HCT116 (cell line): ENCODE measurements around the gene HNF4A.

Source experiments
- POLR2A ChIP-seq: IDR thresholded peaks from 2 replicates; pipeline ENCODE4 v1.7.0; 2011; ENCODE audit warnings: borderline replicate concordance; ENCODE audit not compliant: insufficient read depth, insufficient read length; ENCODE audit errors: extremely low read depth
- TCF7L2 ChIP-seq: IDR thresholded peaks from 2 replicates; pipeline ENCODE4 v1.7.0; 2011; ENCODE audit warnings: borderline replicate concordance, inconsistent platforms; ENCODE audit not compliant: insufficient read depth, insufficient read length; ENCODE audit errors: extremely low read depth
- ZNF274 ChIP-seq: fragments of 200-500 bp; sonication (Bioruptor generic); IDR thresholded peaks from 2 replicates; pipeline ENCODE4 v1.6.1; 2014; ENCODE audit warnings: mild to moderate bottlenecking, low read depth, low read length, inconsistent platforms
- TF ChIP-seq, protein P1 (sequence below), 3 experiments: fragments of 200-600 bp in 1 of 3; sonication (generic) in 1 of 3; IDR thresholded peaks in 2 of 3; conservative IDR thresholded peaks in 1 of 3; 2 replicates each; pipeline ENCODE4 v1.5.1; 2012 to 2017; ENCODE audit warnings: low read depth in 2 of 3, low read length in 2 of 3, antibody characterized with exemption in 1 of 3, borderline replicate concordance in 1 of 3, control low read depth in 1 of 3, mild to moderate bottlenecking in 1 of 3, mixed read lengths in 1 of 3, mixed run types in 1 of 3, moderate library complexity in 1 of 3; ENCODE audit not compliant: insufficient read depth in 1 of 3

DNA sequence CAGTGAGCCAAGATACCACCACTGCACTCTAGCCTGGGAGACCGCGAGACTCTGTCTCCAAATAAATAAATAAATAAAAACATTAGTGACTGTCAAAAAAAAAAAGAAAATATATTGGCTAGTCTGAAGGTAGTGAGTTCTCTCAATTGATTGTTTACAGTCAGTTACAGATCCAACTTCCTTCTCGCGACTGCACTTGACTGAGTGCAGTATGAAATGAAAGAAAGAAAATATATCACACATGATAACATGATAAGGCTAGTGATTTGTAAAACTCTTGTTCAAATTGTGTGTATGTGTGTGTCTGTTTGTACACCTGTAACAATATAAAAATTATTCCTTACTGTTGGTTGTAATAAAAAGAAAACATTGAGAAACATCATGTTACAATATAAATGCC is 10.8 kb upstream of the HNF4A start:
- TF ChIP-seq TCF7L2 (no peak), POLR2A (no peak), ZNF274 (no peak)
- TF ChIP-seq, protein P1, sequence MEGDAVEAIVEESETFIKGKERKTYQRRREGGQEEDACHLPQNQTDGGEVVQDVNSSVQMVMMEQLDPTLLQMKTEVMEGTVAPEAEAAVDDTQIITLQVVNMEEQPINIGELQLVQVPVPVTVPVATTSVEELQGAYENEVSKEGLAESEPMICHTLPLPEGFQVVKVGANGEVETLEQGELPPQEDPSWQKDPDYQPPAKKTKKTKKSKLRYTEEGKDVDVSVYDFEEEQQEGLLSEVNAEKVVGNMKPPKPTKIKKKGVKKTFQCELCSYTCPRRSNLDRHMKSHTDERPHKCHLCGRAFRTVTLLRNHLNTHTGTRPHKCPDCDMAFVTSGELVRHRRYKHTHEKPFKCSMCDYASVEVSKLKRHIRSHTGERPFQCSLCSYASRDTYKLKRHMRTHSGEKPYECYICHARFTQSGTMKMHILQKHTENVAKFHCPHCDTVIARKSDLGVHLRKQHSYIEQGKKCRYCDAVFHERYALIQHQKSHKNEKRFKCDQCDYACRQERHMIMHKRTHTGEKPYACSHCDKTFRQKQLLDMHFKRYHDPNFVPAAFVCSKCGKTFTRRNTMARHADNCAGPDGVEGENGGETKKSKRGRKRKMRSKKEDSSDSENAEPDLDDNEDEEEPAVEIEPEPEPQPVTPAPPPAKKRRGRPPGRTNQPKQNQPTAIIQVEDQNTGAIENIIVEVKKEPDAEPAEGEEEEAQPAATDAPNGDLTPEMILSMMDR (IDR thresholded peaks at IDR 0.05 in 2 of 3, conservative IDR thresholded peaks at IDR 0.05 in 1 of 3; ENCODE audit: borderline replicate concordance in 1 of 3, insufficient read depth in 1 of 3, low read depth in 2 of 3, low read length in 2 of 3): no peak
